HG03135 (cell line): ENCODE data around the gene BBS9.
"Not testable (repeated sequence)": the region's sequence is repeated elsewhere in the genome, so short reads cannot be mapped to it uniquely, and the experiment has no call there.

Source experiments
- ATAC-seq: cut with Tn5 transposase; IDR thresholded peaks from one replicate; pipeline ENCODE4 v1.9.1; 2021; ENCODE audit warnings: mild to moderate bottlenecking, moderate library complexity; ENCODE audit not compliant: unreplicated experiment

BBS9 gene

GRCh38 chr7:33423646-33424020 lies 294.3 kb downstream of the BBS9 start:
- ATAC-seq: peak; percentile 91

- ATAC-seq: no peak
Observed at GRCh38 chr7:33425395-33425794, 296.0 kb downstream of the BBS9 start.

DNA sequence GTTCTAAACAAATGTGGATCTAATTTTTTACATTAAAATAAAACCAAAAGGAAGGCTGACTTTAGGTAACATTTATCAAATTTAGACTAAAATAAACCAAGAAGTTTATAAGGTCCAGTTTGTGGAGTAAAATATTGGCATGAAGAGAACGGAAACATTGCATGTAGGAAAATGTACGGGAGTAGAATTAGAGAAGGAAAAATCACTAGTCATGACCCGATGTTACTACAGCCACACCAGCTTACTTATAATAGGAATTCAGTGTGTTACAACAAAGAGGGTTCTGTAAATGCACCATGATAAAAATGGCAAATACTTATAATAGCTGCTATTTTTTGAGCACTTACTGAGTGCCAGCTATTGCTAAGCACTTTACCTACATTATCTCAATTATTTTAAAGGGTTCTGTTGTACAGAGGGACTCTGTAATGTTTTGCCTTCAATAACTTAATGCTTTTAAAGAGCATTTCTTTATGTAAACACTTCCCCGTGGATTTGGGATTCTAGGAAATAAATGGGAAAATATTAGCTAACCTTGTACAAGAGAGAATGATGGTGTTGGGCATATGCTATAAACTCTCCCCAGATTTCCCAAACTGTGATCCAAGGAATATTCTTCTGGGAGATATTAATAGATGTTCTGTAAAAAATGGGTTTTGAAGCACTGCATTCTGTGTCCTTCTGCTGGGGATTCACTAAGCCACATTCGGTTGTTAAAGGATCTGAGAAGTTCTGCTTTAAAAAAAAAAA lies 296.7 kb downstream of the BBS9 start:
- no peak for ATAC-seq

GRCh38 chr7:33428415-33428814 lies 299.1 kb downstream of the BBS9 start:
- ATAC-seq: no peak

DNA sequence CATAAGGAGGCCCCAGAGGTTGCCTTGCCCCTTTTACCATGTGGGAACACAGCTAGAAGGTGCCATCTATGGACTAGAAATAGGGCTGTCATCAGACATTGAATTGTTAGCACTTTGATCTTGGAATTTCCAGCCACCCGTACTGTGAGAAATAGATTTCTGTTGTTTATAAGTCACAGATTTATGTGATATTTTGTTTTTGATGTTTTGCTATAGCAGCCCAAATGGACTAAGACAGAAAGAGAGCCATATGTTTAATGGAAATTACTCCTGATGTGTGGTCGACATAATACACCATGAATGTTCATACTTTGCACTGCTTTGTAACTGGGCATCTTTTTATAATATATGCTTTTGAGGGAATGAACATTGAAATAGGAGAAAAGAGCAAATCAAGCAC lies 302.2 kb downstream of the BBS9 start:
- ATAC-seq: no peak

DNA sequence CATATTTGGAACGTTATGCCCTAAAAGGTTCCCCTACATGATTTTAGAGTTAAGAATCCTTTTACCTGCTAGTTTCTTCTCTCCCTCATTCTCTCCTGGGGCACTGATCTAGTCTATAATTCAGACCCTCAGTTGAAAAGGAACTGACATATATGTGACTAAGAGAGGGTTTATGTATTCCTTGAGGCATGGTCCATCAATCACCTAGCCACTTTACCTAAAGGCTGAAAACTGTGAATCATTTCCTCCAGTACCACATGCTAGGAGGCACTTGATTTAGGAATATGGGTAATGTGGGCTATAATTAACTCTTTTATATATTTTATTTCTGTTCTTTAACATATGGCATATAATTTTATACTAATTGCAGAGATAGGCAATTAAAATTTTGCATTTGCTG lies 303.5 kb downstream of the BBS9 start:
- ATAC-seq: no peak

- no peak for ATAC-seq
Observed at GRCh38 chr7:33433357-33433756, 304.0 kb downstream of the BBS9 start.

DNA sequence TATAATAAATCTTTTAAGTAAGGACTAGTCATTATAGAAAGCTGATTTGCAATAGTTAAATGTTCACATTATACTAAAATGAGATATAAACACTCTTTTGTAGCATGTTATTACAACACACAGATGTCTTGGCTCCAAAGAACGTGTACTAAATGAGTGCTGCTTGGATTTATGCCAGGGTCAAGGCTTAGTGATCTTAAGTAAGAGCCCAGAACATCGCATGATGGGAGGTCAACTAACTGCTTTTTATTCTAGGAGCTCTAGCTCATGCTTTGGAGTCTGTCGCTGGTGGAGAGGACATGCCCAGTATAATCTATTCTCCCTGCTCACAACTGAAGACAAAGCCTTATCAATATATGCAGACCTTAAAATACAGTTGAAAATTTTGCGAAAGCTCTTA lies 315.1 kb downstream of the BBS9 start:
- ATAC-seq: no peak

DNA sequence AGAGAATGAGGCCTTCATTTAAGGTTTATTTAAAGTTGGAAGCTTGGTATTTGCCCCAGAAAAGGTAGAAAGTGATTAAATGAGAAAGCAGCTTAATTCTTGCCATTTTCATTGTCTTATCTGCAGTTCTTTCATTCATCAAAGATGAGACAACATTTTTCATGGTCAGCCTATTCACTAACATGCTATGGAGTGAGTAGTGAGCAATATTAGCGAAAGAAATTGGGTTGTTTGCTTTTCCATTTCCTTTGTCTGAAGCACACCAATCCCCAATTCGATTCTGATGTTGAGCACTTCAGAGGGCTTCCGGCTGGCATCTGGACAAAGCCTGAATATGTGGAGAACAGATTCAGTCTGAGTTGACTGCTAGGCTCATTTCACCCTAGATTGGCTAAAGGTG lies 317.2 kb downstream of the BBS9 start:
- ATAC-seq: no peak

DNA sequence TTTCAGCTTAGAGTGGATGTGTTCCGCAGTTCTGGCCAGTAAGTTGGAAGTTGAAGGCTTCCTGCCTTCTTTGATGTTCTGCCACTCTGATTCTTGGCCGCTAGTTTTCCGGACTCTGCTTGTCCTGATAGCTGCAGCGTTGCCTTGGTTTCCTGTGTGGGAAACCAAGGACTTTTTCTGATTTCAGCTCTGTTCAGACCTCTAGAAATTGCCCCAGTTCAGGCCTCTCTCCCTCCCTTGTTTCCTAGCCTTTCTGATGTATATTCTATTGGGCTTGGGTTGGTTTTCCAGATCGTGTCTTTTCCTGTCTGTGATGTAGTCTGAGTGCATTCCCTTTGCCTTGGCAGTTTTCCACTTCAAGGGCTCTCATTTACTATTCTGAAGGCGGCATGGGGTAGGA lies 318.7 kb downstream of the BBS9 start:
- no peak for ATAC-seq

DNA sequence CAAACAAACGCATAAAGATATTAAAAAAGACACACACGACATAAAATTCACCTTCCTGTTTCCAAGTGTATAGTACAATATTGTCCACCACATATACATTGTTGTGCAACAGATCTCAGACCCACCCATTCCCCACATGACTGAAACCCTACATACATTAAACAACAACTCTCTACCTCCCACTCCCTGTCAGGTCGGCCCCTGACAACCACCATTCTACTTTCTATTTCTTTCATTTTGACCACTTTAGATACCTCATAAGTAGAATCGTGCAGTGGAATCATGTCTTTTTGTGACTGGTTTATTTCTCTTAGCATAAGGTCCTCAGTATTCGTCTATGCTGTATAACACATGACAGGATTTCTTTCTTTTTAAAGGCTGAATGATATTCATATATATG lies 320.5 kb downstream of the BBS9 start:
- no peak for ATAC-seq

DNA sequence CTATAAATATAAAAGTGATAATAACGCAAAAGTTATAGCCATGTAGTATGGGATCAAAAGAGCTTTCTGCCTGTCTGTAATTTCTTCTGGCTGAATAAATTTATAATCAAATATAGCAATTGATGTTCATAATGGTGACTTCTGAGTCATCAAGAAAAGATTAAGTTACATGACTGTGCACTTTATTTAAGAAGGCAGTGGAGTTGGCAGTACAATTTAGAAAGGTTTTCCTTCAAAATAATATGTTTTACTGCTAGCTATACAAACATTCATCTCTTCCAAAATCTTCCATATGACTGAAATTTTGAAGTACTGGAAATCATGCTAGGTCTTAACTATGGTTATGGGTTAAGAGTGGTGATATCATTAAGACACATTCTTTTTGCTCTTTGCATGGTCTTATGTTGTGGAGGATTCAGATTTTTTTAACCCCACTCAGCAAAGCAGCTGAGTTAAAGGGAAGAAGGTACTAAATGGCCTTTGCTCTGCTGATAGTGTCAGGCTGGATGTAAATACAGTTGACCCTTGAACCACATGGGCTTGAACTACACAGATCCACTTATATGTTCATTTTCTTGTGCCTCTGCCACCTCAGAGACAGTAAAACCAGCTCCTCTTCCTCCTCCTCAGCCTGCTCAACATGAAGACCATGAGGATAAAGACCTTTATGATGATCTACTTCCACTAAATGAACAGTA lies 323.6 kb downstream of the BBS9 start:
- ATAC-seq: no peak

DNA sequence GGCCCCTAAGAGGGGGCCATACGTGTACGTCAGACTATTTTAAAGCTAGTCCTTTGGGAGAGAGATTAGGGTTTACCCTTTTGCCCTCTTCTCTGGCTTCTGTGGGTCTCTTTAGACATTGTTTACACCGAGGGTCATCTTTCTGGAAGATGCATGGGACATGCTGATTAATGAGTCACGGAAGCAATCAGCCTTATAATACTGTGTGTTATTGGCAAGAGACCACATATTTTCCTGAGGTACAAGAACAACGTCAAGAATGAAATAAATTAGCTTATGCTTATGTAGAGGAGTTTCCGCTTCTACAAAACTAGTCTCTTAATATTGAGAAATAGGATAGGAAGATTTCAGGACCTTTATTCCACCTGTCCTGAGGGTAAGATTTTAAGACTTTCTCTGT lies 327.7 kb downstream of the BBS9 start:
- ATAC-seq: no peak

DNA sequence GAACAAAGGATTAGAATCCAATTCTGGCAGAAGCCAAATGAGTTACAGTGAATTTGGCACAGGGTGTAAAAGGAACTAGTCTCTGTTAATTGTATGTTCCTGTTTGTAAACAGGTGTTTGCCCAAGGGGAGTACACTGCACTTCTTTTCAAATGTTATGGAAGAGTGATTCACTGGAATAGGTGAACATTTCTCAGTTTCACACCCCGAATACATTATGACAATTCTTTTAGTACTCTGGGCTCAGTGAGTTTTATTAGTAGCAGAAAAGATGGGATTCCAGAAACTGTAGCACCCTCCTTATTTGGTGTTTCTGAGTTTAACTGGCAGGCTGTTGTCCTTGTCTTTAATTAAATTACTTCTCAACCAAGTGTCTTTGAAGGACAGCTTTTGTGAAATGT lies 329.2 kb downstream of the BBS9 start:
- no peak for ATAC-seq

DNA sequence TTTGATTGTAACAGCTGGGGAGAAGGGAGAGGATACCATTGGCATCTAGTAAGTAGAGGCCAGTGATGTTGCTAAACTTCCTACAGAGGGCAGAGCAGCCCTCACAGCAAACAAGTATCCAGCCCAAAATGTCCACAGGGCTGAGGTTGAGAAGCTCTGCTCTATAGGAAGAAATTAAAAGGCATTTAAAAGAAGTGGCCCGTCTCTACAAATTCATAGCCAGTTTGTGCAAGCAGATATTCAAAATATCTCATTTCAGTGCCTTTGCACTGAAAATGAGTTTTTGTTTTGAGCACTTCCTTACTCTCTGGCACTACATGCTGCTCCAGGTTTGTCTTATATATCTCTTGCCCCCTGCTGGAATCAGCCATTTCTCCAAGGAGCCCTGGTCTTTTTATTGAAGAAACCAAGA lies 330.0 kb downstream of the BBS9 start:
- ATAC-seq: no peak

GRCh38 chr7:33463131-33463530 lies 333.8 kb downstream of the BBS9 start:
- no peak for ATAC-seq

DNA sequence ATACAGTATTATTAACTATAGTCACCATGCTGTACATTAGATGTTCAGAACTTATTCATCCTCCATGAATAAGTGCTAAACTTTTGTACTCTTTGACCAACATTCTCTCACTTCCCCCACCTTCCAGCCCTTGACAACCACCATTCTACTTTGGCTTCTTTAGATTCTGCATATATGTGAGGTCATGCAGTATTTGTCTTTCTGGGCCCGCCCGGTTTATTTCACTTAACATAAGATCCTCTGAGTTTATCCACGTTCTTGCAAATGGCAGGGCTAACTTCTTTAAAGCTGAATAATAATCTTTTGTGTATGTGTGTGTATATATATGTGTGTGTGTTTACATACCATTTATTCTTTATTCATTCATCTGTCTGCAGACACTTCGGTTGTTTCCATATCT lies 336.8 kb downstream of the BBS9 start:
- ATAC-seq: no peak

DNA sequence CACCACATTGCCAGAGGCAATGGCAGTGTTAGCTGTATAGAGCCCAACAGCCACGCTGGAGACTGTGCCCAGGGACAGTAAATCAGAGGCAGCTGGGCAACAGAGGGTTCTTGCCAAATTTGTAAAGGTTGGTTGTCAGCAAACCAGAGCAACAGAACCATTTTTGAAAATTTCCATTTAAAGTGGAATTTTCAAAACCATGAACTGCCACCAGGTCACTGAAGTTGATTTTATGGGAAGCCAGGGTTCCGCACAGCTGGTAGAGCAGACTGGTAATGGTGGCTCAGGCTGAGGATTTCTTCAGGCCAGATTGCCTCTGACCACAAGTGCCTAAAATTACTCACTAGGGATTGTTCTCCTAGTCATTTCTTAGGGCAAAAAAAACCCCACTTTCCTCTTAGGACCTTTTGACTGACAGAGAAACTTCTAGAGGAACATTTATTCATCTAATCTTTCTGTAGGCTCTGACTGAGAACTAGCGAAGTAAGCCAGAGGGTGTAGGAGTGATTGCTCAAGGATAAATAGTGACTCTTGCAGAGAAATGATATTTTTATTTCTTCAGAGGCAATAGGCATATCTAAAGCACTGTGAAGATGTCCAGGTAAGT lies 342.4 kb downstream of the BBS9 start:
- ATAC-seq: no peak

DNA sequence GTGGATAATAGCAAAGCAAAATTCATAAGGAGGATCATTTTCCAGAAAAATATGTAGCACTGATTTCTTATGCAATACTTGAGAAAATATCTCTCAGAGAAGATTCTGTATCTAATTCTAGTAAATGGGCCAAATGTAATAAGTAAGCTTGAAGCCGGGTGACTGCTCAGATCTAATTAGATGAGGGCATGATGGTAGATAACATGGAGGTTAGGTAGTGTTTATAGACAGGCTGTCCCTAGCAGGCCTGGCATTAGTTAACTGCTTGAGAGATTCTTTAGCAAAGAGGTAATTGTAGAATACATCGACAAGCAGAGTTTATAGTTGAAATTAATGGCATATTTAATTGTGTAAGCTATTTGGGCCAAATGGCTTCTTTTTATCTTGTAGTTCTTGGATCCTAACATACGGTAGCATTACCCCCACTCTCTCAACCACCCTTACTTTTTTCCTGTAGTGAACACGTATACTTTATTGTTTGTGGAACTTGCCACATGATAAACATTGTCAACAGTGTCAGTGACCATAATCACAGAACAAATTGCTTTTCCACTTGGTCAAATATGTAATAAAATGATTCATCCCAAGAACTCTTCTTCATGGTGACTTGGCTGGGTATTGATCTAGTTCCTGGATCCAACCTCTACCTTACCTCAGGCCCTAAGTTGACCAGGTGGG lies 343.1 kb downstream of the BBS9 start:
- ATAC-seq: no peak

- ATAC-seq: no peak
Observed at GRCh38 chr7:33477719-33478480, 348.5 kb downstream of the BBS9 start.

GRCh38 chr7:33484476-33484875 lies 355.1 kb downstream of the BBS9 start:
- ATAC-seq: not testable (repeated sequence)
